22Rv1 (cell line): Measurements from ENCODE around the gene RIIAD1.

Experiments
- CTCF ChIP-seq: fragments of 450-650 bp; IDR thresholded peaks from 2 replicates; pipeline ENCODE4 v1.5.1; 2017; ENCODE audit warnings: mild to moderate bottlenecking
- ZFX ChIP-seq: fragments of 450-650 bp; IDR thresholded peaks from 2 replicates; pipeline ENCODE4 v1.6.1; 2017; ENCODE audit warnings: antibody characterized with exemption, borderline replicate concordance

DNA sequence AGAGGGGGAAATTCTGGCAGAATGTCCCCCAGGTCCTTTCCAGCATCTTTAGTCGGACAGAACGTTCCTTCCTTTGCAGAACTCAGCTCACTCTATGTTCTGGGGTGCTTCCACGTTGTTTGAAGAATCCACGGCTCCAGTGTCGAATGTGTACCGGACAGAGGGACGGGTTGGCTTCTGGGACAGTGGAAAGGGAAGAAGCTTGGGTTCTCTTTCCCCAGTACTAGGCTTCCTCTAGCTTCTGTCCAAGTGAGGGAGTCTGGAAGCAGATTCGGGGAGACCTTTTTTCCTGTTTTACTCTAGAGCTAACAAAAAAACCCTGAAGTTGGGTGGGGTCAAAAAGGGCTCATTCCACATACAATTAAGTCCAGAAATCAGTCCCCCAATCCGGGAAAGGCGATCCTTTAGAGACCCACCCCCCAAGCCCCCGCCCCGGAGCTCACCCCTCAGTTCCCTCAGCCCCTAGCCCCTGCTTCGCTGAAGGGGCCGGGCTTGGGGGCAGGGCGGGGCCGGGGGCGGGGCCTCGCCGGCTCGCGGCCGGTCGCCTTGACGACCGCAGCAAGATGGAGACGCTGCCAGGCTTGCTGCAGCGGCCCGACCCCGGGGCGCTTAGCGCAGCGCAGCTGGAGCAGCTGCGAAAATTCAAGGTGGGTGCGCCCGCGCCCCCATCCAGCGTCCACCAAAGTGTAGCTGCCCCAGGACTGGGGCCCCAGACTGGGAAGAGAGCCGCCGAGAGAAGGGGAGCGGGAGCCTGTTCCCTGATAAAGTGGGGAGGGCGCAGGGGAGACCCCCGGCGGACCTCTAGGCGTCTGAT lies at the start of gene RIIAD1:
- TF ChIP-seq CTCF: no peak
- TF ChIP-seq ZFX: no peak
